Chondrocyte (in vitro differentiated cells): ENCODE measurements around the gene SPN. TPM values are rescaled to one million over a fixed set of nuclear protein-coding genes. Genes with fewer than 3 reads are reported as not detected.
A peak's percentile ranks its signal among the peaks of the same experiment; 100 is the strongest.

Experiments
- DNase-seq: peaks from one replicate; pipeline ENCODE4 v3.0.0; 2021; ENCODE audit warnings: mixed read lengths, low spot score
- H3K27ac Mint-ChIP-seq: one replicate; pipeline ENCODE4 v1.8.0; 2021; ENCODE audit warnings: mild to moderate bottlenecking, moderate library complexity, mixed read lengths; ENCODE audit not compliant: unreplicated experiment
- H3K27me3 Mint-ChIP-seq: 2 replicates; pipeline ENCODE4 v1.8.0; 2021; ENCODE audit warnings: low read depth, mixed read lengths
- H3K36me3 Mint-ChIP-seq: 2 replicates; pipeline ENCODE4 v1.8.0; 2021; ENCODE audit warnings: low read depth, mixed read lengths
- H3K4me1 Mint-ChIP-seq: 2 replicates; pipeline ENCODE4 v1.8.0; 2021; ENCODE audit warnings: low read depth, mild to moderate bottlenecking, mixed read lengths
- H3K4me3 Mint-ChIP-seq: one replicate; pipeline ENCODE4 v1.8.0; 2021; ENCODE audit warnings: mild to moderate bottlenecking, moderate library complexity, mixed read lengths; ENCODE audit not compliant: unreplicated experiment
- H3K9me3 Mint-ChIP-seq: 2 replicates; pipeline ENCODE4 v1.8.0; 2021; ENCODE audit warnings: low read depth, mixed read lengths
- CTCF ChIP-seq: fragments of 200-600 bp; sonication (generic); IDR thresholded peaks from 2 replicates; pipeline ENCODE4 v1.5.0; 2021; ENCODE audit warnings: antibody characterized with exemption, mild to moderate bottlenecking, moderate library complexity
- total RNA-seq: library from RNA; stranded (reverse); gene quantifications from 3 replicates; pipeline ENCODE4 v1.2.1, GENCODE V29; 2021

Gene SPN
- total RNA-seq, 1 donor from 2014 or later = not detected

- TF ChIP-seq CTCF = no peak
- DNase-seq = peak; percentile 10
- H3K27ac Mint-ChIP-seq = no peak overlapping the region
- H3K27me3 Mint-ChIP-seq = no peaks in the 10 kb centered on the region
- no peaks in the 10 kb centered on the region for H3K9me3 Mint-ChIP-seq
- no peaks in the 10 kb centered on the region for H3K36me3 Mint-ChIP-seq
- H3K4me3 Mint-ChIP-seq = no peak overlapping the region
- H3K4me1 Mint-ChIP-seq = peaks cover 5% of the 10 kb centered on the region
These were observed 56.0 kb downstream of the SPN start for GRCh38 chr16:29719063-29719462.

Other genes with a start within 250 kb of the SPN start
- gene BOLA2, start 208.9 kb upstream of the SPN start, total RNA-seq = 4.9 to 6.0 TPM (median 5.9 TPM) in 3 replicates
- gene SLX1B, start 208.7 kb upstream of the SPN start, total RNA-seq = 1.2 to 30.9 TPM (median 13.0 TPM) in 3 replicates
- 0.56 to 4.7 TPM (median 2.7 TPM) in 3 replicates for gene SULT1A4, start 203.3 kb upstream of the SPN start, total RNA-seq
- 37.3 to 63.1 TPM (median 44.9 TPM) in 3 replicates for gene NPIPB12, start 156.8 kb upstream of the SPN start, total RNA-seq
- 19.5 to 21.8 TPM (median 20.7 TPM) in 3 replicates for gene QPRT, start 15.9 kb downstream of the SPN start, total RNA-seq
- not detected in 3 replicates for gene C16orf54, start 82.7 kb downstream of the SPN start, total RNA-seq
- gene ZG16, start 115.0 kb downstream of the SPN start, total RNA-seq = not detected in 3 replicates
- gene KIF22, start 127.5 kb downstream of the SPN start, total RNA-seq = 13.5 to 24.3 TPM (median 14.1 TPM) in 3 replicates
- gene MAZ, start 143.3 kb downstream of the SPN start, total RNA-seq = 318 to 359 TPM (median 358 TPM) in 3 replicates
- gene PRRT2, start 148.9 kb downstream of the SPN start, total RNA-seq = 5.2 to 9.1 TPM (median 6.1 TPM) in 3 replicates
- 22.3 to 40.2 TPM (median 23.0 TPM) in 3 replicates for gene PAGR1, start 152.9 kb downstream of the SPN start, total RNA-seq
- 101 to 132 TPM (median 106 TPM) in 3 replicates for gene MVP, start 157.2 kb downstream of the SPN start, total RNA-seq
- gene CDIPT, start 200.0 kb downstream of the SPN start, total RNA-seq = 73.5 to 79.7 TPM (median 78.3 TPM) in 3 replicates
- gene SEZ6L2, start 236.3 kb downstream of the SPN start, total RNA-seq = 10.9 to 17.0 TPM (median 16.3 TPM) in 3 replicates
- gene ASPHD1, start 237.2 kb downstream of the SPN start, total RNA-seq = 2.4 to 3.2 TPM (median 2.9 TPM) in 3 replicates